DMS 273 (cell line): ENCODE data around the gene WDR37.
A peak's percentile ranks its signal among the peaks of the same experiment; 100 is the strongest.
"Not testable (repeated sequence)": the region's sequence is repeated elsewhere in the genome, so short reads cannot be mapped to it uniquely, and the experiment has no call there.

Source experiments
- DNase-seq: peaks from one replicate; lab custom pipeline; 2025; ENCODE audit not compliant: unreplicated experiment; lab: John Stamatoyannopoulos, UW

WDR37 gene

GRCh38 chr10:1101946-1102345 lies 45.8 kb downstream of the WDR37 start:
- no peak for DNase-seq

GRCh38 chr10:1102416-1102815 lies 46.2 kb downstream of the WDR37 start:
- no peak for DNase-seq

- DNase-seq, result no peak
Observed at GRCh38 chr10:1102831-1103230, 46.6 kb downstream of the WDR37 start.

GRCh38 chr10:1103551-1103950 lies 47.4 kb downstream of the WDR37 start:
- no peak for DNase-seq

GRCh38 chr10:1104971-1105370 lies 48.8 kb downstream of the WDR37 start:
- DNase-seq, result no peak

GRCh38 chr10:1107004-1107403 lies 50.8 kb downstream of the WDR37 start:
- DNase-seq, result no peak

- DNase-seq, result no peak
Observed at GRCh38 chr10:1107679-1108078, 51.5 kb downstream of the WDR37 start.

GRCh38 chr10:1109795-1110673 lies 53.8 kb downstream of the WDR37 start:
- peak; percentile 46 for DNase-seq

- no peak for DNase-seq
Observed at GRCh38 chr10:1110674-1111119, 54.5 kb downstream of the WDR37 start.

GRCh38 chr10:1114315-1114714 lies 58.1 kb downstream of the WDR37 start:
- DNase-seq, result no peak

GRCh38 chr10:1114719-1115606 lies 58.8 kb downstream of the WDR37 start:
- no peak for DNase-seq

GRCh38 chr10:1115607-1115955 lies 59.4 kb downstream of the WDR37 start:
- no peak for DNase-seq

- DNase-seq, result no peak
Observed at GRCh38 chr10:1116051-1116450, 59.9 kb downstream of the WDR37 start.

- no peak for DNase-seq
Observed at GRCh38 chr10:1116696-1117280, 60.6 kb downstream of the WDR37 start.

GRCh38 chr10:1117651-1118050 lies 61.5 kb downstream of the WDR37 start:
- DNase-seq, result no peak

- DNase-seq, result not testable (repeated sequence)
Observed at GRCh38 chr10:1118318-1118717, 62.1 kb downstream of the WDR37 start.

- no peak for DNase-seq
Observed at GRCh38 chr10:1119027-1119426, 62.8 kb downstream of the WDR37 start.

- DNase-seq, result no peak
Observed at GRCh38 chr10:1119501-1119900, 63.3 kb downstream of the WDR37 start.

- no peak for DNase-seq
Observed at GRCh38 chr10:1120306-1120705, 64.1 kb downstream of the WDR37 start.

- no peak for DNase-seq
Observed at GRCh38 chr10:1120801-1121211, 64.6 kb downstream of the WDR37 start.

- no peak for DNase-seq
Observed at GRCh38 chr10:1121271-1121970, 65.2 kb downstream of the WDR37 start.
